IPS-NIHi7 (cell line): ENCODE data around the gene PRR16.
"Not testable (repeated sequence)": the region's sequence is repeated elsewhere in the genome, so short reads cannot be mapped to it uniquely, and the experiment has no call there.

Experiments used
- DNase-seq: peaks from one replicate; pipeline ENCODE4 v3.0.0; 2012; ENCODE audit warnings: mixed read lengths; ENCODE audit errors: extremely low spot score

Gene PRR16

DNA sequence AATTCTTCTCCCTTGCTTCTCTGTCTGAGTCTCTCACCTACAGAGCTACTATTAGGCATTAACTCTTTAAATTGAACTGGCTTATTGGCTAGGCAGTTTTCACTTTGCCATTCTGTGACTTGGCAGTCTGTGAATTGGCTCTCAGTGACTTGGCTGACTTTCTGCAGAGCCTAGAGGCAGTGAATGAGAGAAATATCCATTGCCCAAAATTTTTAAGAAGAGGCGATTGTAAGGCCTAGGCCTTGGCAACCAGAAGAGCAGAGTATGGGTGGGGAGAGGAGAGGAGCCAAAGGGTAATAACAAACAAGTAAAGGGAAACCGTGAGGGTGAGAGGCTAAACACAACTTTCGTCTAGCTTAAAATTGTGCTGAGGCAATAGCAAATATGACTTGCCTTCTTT lies 176.7 kb downstream of the PRR16 start:
- no peak for DNase-seq

DNA sequence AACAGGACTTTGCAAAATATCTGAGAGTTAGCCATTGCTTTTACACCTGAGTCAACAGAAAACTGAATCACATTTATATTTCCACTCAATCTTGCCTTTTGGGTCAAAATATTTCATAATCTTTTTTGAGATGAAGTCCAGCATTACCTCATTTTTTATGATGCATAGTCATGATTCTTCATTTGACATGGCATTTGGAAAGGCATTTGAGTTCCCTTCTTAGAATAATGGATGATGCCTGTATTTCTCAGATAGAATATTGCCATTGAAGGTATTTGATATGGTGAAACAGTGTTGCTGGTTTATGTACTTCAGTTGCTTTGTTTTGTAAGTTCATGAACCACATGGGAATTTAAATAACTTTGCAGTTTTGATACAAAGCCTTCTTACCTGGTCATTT lies 180.4 kb downstream of the PRR16 start:
- DNase-seq = no peak

GRCh38 chr5:120655828-120656435 lies 191.8 kb downstream of the PRR16 start:
- peak; percentile 18 for DNase-seq

- no peak for DNase-seq
Measured at GRCh38 chr5:120657104-120657503, 193.0 kb downstream of the PRR16 start.

DNA sequence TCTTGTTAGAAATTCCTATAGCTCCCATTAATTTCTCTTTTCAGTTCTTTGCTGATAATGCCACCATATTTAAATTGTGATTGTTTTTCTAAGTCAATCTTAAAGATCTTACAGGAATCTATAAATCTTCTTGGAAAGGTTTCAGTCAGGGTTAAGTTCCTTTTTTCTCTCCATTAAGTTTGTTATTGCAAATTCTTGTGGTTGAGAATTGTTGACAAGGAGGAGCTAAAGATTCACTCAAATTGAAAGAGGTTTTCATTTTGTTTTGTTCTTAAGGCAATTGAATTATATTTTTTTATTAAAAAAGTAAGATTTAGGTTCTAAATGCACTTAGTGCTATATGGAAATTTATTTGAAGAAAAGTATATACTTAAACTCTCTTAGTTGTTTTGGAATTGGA lies 213.4 kb downstream of the PRR16 start:
- no peak for DNase-seq

DNA sequence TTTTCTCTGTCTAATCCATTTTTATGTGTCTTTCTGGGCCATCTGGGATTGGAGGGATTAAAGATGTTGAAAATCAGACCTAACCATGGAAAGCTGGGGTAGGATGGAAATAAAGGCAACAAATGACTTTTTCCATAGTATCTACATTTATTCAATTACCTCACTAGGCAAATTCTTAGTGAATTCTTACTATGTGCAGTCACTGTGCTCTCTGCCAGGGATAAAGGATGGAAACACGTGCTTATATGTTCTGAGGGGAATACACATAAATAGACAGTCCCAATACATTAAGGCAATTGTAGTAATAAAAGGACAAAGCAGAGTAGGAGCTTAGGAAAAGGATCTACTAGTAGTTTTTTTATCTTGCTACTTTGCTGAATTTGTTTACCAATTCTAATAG lies 214.2 kb downstream of the PRR16 start:
- no peak for DNase-seq

GRCh38 chr5:120682851-120683250 lies 218.8 kb downstream of the PRR16 start:
- no peak for DNase-seq

GRCh38 chr5:120683580-120683979 lies 219.5 kb downstream of the PRR16 start:
- DNase-seq = no peak

- DNase-seq = no peak
Measured at GRCh38 chr5:120684213-120684612, 220.1 kb downstream of the PRR16 start.

GRCh38 chr5:120684749-120685415 lies 220.8 kb downstream of the PRR16 start:
- peak; percentile 58 for DNase-seq

DNA sequence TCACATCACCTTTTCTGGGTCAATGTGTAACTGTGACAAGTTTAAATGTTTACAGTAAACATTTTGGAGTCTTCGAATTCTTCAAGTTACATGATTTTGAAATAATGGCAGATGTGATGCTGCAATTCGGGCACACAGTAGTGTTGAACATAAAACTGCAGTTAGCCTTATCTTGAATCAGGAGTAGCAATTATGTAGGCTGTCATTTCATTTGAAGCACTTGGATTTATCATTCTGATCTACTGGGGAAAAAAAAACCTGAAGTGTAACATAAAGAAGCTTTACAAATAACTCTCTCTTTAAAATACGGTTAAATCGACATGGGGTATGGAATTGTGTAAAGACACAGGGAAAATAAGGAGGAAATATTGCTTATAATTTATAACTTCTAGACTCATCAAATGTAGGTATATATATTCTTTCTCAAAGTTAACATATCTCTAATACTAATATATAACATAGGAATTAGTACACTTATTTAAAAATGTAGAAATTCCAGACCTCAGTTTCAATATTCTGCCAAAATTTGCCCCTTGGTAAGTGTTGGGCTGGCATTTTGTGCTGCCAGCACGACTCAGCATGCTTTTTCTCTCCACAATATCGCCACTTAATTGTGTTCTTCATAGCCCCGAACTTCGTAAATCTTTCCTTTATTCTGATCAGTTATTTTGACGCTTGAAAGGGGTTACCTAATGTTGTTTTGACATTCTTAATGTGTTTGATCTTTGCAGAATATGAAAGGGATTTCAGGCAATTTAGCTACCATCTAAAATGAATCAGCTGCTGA lies 226.7 kb downstream of the PRR16 start:
- DNase-seq = no peak

GRCh38 chr5:120692325-120692724 lies 228.2 kb downstream of the PRR16 start:
- no peak for DNase-seq

- DNase-seq = no peak
Measured at GRCh38 chr5:120695368-120695880, 231.3 kb downstream of the PRR16 start.

DNA sequence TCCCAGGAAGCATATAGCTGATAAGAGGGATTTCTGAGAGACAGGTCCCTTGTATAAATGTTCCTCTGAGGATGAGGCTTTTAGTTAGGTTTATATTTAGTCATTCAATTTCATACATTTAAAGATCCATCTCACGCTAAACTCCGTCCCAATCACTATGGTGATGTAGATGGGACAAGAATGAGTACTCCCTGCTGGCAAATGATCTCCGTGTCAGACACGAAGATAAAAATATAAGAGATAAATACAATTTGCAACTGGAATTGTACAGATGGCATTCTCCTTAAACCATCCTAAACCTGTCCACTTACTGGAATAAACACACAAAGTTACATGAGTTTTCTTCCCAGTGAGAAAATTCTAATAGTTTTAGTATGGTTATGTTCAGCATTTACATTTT lies 233.0 kb downstream of the PRR16 start:
- no peak for DNase-seq

DNA sequence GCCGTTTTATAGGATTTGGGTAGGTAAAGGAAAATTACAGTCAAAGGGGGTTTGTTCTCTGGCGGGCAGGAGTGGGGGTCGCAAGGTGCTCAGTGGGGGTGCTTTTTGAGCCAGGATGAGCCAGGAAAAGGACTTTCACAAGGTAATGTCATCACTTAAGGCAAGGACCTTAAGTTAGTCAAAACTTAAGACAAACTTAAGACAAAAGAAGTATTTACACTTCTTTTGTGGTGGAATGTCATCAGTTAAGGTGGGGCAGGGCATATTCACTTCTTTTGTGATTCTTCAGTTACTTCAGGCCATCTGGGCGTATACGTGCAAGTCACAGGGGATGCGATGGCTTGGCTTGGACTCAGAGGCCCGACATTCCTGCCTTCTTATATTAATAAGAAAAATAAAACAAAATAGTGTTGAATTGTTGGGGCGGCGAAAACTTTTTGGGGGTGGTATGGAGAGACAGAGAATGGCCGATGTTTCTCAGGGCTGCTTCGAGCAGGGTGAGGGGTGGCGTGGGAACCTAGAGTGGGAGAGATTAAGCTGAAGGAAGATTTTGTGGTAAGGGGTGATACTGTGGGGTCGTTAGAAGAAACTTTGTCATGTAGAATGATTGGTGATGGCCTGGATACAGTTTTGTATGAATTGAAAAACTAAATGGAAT lies 233.7 kb downstream of the PRR16 start:
- DNase-seq = not testable (repeated sequence)

- not testable (repeated sequence) for DNase-seq
Measured at GRCh38 chr5:120700653-120701052, 236.6 kb downstream of the PRR16 start.

DNA sequence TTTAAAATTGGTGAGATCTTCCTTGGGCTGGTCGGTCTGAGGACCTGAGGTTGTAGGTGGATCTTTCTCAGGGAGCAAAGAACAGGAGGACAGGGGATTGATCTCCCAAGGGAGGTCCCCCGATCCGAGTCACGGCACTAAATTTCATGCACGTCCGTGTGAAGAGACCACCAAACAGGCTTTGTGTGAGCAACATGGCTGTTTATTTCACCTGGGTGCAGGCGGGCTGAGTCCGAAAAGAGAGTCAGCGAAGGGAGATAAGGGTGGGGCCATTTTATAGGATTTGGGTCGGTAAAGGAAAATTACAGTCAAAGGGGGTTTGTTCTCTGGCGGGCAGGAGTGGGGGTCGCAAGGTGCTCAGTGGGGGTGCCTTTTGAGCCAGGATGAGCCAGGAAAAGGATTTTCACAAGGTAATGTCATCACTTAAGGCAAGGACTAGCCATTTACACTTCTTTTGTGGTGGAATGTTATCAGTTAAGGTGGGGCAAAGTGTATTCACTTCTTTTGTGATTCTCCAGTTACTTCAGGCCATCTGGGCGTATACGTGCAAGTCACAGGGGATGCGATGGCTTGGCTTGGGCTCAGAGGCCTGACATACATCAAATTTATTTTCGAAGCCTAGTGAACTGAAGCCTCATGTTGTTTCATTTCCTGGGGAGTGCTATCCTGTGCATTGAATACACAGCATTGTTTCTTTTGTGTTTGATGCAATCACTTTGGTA lies 238.9 kb downstream of the PRR16 start:
- not testable (repeated sequence) for DNase-seq

DNA sequence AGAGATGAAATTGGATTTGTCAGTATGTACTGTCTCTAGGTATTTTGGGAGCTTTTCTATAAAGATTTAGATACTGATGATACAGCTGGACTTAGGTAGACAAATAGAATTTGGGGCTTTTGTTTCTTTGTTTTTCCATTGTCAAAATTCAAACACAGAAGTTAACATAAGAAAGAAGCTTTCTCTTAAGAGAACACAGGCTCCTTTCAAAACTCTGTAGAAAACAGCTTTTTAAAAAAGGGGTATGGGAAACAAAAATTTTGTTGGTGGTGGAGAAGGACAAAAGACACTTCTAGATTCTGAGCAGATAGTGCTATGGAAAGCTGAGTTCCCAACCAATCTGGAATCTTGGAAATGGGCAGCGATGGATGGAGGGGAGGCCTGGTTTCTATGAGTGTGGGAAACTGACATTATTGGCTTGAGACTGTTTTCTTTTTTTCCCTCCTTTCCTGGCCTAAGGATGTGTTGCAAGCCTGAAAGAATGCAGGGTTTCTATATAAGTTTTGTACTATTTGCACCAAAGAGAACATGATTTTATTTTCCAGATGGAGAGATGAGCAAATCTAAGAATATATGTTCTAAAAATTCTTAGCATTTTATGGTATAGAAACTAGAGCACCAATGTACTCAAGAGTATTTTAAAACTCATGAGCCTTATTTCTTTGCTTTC lies 240.0 kb downstream of the PRR16 start:
- DNase-seq = no peak

DNA sequence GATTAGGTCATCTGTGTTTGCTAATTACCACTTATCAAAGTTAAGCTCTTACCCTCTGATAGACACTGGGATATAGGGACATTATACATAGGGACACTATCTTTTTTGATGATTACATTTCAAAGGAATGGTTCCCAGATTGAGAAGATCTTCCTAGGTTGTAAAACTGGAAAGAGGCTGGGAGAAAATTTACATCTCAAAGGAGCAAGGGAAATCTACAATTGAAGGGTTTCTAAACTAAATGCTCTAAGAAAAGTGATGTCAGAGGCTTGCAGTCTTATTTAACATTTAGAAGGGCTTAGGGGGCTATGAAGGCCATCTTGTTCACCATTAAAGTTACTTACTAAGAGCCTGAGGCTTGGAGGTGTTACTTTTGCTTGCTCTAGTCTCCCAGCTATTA lies 242.8 kb downstream of the PRR16 start:
- no peak for DNase-seq

- no peak for DNase-seq
Measured at GRCh38 chr5:120717381-120717780, 253.3 kb downstream of the PRR16 start.

- no peak for DNase-seq
Measured at GRCh38 chr5:120730214-120730613, 266.1 kb downstream of the PRR16 start.
